DMS 273 treated with DMSO at 0.1 percent for 48 hours (cell line): ENCODE data around the gene CPXM1.
"Not testable (repeated sequence)": the region's sequence is repeated elsewhere in the genome, so short reads cannot be mapped to it uniquely, and the experiment has no call there.

Experiments
- DNase-seq: peaks from one replicate; lab custom pipeline; 2025; lab: John Stamatoyannopoulos, UW

Gene CPXM1

GRCh38 chr20:2800521-2801285 is at the start of gene CPXM1:
Gene CPXM1 (minus strand): TSS chr20:2800627. CDS start chr20:2800572, 55 bp downstream.
- DNase-seq, result no peak

- no peak for DNase-seq
These were observed 49.1 kb upstream of the CPXM1 start for GRCh38 chr20:2849529-2849928.

GRCh38 chr20:2847802-2848201 is 47.4 kb upstream of the CPXM1 start:
- no peak for DNase-seq

GRCh38 chr20:2846698-2847097 is 46.3 kb upstream of the CPXM1 start:
- DNase-seq, result no peak

GRCh38 chr20:2845607-2846006 is 45.2 kb upstream of the CPXM1 start:
- DNase-seq, result no peak

GRCh38 chr20:2840967-2841531 is 40.6 kb upstream of the CPXM1 start:
- no peak for DNase-seq

GRCh38 chr20:2840138-2840966 is 39.9 kb upstream of the CPXM1 start, which contains the start of the genes PCED1A and VPS16:
Gene PCED1A (minus strand): TSS chr20:2840655. CDS start chr20:2839912, 743 bp downstream.
Gene VPS16 (plus strand): TSS chr20:2840745. CDS start chr20:2840775, 30 bp downstream.
- DNase-seq, result peak; percentile 54

GRCh38 chr20:2839732-2840137 is 39.3 kb upstream of the CPXM1 start:
- DNase-seq, result no peak

GRCh38 chr20:2838847-2839671 is 38.6 kb upstream of the CPXM1 start:
- DNase-seq, result no peak

GRCh38 chr20:2838170-2838797 is 37.9 kb upstream of the CPXM1 start:
- no peak for DNase-seq

- DNase-seq, result no peak
These were observed 37.0 kb upstream of the CPXM1 start for GRCh38 chr20:2837221-2837960.

- DNase-seq, result no peak
These were observed 35.6 kb upstream of the CPXM1 start for GRCh38 chr20:2836035-2836434.

GRCh38 chr20:2835331-2835796 is 34.9 kb upstream of the CPXM1 start:
- DNase-seq, result no peak

- DNase-seq, result no peak
These were observed 34.1 kb upstream of the CPXM1 start for GRCh38 chr20:2834401-2835110.

GRCh38 chr20:2833761-2834160 is 33.3 kb upstream of the CPXM1 start:
- no peak for DNase-seq

- DNase-seq, result not testable (repeated sequence)
These were observed 30.8 kb upstream of the CPXM1 start for GRCh38 chr20:2831206-2831605.

GRCh38 chr20:2829376-2829775 is 28.9 kb upstream of the CPXM1 start:
- DNase-seq, result no peak

GRCh38 chr20:2826655-2827054 is 26.2 kb upstream of the CPXM1 start:
- DNase-seq, result no peak

- DNase-seq, result no peak
These were observed 25.3 kb upstream of the CPXM1 start for GRCh38 chr20:2825761-2826160.

- no peak for DNase-seq
These were observed 21.6 kb upstream of the CPXM1 start for GRCh38 chr20:2822073-2822472.
